ENCODE data around the gene PI4K2B.
"Not testable (repeated sequence)": the region's sequence is repeated elsewhere in the genome, so short reads cannot be mapped to it uniquely, and the experiment has no call there.

DNA sequence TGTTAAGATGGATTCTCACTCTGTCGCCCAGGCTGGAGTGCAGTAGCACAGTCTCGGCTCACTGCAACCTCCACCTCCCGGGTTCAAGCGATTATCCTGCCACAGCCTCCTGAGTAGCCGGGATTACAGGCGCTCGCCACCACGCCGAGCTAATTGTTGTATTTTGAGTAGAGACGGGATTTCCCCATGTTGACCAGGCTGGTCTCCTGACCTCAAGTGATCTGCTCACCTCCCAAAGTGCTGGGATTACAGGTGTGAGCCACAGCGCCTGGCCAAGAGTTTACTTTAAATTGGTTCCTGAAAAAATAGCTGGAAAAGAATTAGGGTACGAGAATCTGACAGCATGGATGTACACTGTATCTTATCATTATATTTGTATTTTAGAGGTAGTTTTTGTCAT, 20.0 kb downstream of the PI4K2B start:
- TF ChIP-seq, protein P1, sequence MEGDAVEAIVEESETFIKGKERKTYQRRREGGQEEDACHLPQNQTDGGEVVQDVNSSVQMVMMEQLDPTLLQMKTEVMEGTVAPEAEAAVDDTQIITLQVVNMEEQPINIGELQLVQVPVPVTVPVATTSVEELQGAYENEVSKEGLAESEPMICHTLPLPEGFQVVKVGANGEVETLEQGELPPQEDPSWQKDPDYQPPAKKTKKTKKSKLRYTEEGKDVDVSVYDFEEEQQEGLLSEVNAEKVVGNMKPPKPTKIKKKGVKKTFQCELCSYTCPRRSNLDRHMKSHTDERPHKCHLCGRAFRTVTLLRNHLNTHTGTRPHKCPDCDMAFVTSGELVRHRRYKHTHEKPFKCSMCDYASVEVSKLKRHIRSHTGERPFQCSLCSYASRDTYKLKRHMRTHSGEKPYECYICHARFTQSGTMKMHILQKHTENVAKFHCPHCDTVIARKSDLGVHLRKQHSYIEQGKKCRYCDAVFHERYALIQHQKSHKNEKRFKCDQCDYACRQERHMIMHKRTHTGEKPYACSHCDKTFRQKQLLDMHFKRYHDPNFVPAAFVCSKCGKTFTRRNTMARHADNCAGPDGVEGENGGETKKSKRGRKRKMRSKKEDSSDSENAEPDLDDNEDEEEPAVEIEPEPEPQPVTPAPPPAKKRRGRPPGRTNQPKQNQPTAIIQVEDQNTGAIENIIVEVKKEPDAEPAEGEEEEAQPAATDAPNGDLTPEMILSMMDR (IDR thresholded peaks at IDR 0.05) = not testable (repeated sequence)
- not testable (repeated sequence) for TF ChIP-seq POLR2A (IDR thresholded peaks at IDR 0.05)

Data from transverse colon (tissue), 3 donors.